NCI-H345 treated with DMSO at 0.1 percent for 48 hours (cell line): ENCODE data around the gene PML.
A peak's percentile ranks its signal among the peaks of the same experiment; 100 is the strongest.
"Not testable (repeated sequence)": the region's sequence is repeated elsewhere in the genome, so short reads cannot be mapped to it uniquely, and the experiment has no call there.

Experiments used
- DNase-seq: peaks from one replicate; lab custom pipeline; 2025; ENCODE audit not compliant: unreplicated experiment; lab: John Stamatoyannopoulos, UW

Gene PML

GRCh38 chr15:73957276-73957675 is 37.2 kb upstream of the PML start:
- no peak for DNase-seq

- DNase-seq = no peak
Measured at GRCh38 chr15:73957785-73958184, 36.7 kb upstream of the PML start.

GRCh38 chr15:73959012-73959581 is 35.4 kb upstream of the PML start:
- no peak for DNase-seq

GRCh38 chr15:73959801-73960200 is 34.7 kb upstream of the PML start:
- DNase-seq = no peak

GRCh38 chr15:73960472-73961070 is 33.9 kb upstream of the PML start:
- not testable (repeated sequence) for DNase-seq

GRCh38 chr15:73962433-73962832 is 32.1 kb upstream of the PML start:
- no peak for DNase-seq

GRCh38 chr15:73964736-73965093 is 29.8 kb upstream of the PML start:
- DNase-seq = peak; percentile 24

- no peak for DNase-seq
Measured at GRCh38 chr15:73965094-73965757, 29.3 kb upstream of the PML start.

GRCh38 chr15:73965758-73966113 is 28.8 kb upstream of the PML start:
- DNase-seq = no peak

GRCh38 chr15:73968461-73968860 is 26.1 kb upstream of the PML start:
- no peak for DNase-seq

- DNase-seq = no peak
Measured at GRCh38 chr15:73969151-73969759, 25.3 kb upstream of the PML start.

GRCh38 chr15:73972984-73973682 is 21.4 kb upstream of the PML start:
- peak; percentile 33 for DNase-seq

GRCh38 chr15:73973683-73974200 is 20.8 kb upstream of the PML start:
- DNase-seq = not testable (repeated sequence)

- not testable (repeated sequence) for DNase-seq
Measured at GRCh38 chr15:73975440-73976125, 18.9 kb upstream of the PML start.

- DNase-seq = no peak
Measured at GRCh38 chr15:73978896-73979295, 15.6 kb upstream of the PML start.

- DNase-seq = no peak
Measured at GRCh38 chr15:73979636-73980035, 14.9 kb upstream of the PML start.

- no peak for DNase-seq
Measured at GRCh38 chr15:73981761-73982221, 12.7 kb upstream of the PML start.

- DNase-seq = no peak
Measured at GRCh38 chr15:73982222-73982962, 12.1 kb upstream of the PML start.

GRCh38 chr15:73983211-73983727 is 11.2 kb upstream of the PML start:
- no peak for DNase-seq

- DNase-seq = no peak
Measured at GRCh38 chr15:73983773-73984172, 10.7 kb upstream of the PML start.
